PFSK-1 (cell line): ENCODE measurements around the gene GLA.

Experiments used
- FOXP2 ChIP-seq: optimal IDR thresholded peaks from 2 replicates; pipeline ENCODE3; 2011; ENCODE audit warnings: borderline replicate concordance, control low read depth, inconsistent platforms; ENCODE audit not compliant: insufficient read depth; ENCODE audit errors: extremely low read length, extremely low read depth
- POLR2AphosphoS5 ChIP-seq: IDR thresholded peaks from 2 replicates; pipeline ENCODE4 v1.6.1; 2012; ENCODE audit warnings: low read depth, mild to moderate bottlenecking, control low read depth, low read length, moderate library complexity
- REST ChIP-seq, 2 experiments: IDR thresholded peaks; 2 replicates each; pipeline versions ENCODE4 v1.6.1 to v1.8.0; 2011 to 2012; ENCODE audit warnings: low read depth in 2 of 2, low read length in 2 of 2, control low read depth in 1 of 2, inconsistent platforms in 1 of 2, mild to moderate bottlenecking in 1 of 2, moderate library complexity in 1 of 2; ENCODE audit not compliant: insufficient read depth in 1 of 2
- SIN3A ChIP-seq: IDR thresholded peaks from 2 replicates; pipeline ENCODE4 v1.6.1; 2012; ENCODE audit warnings: mild to moderate bottlenecking, low read length, moderate library complexity, borderline replicate concordance; ENCODE audit not compliant: insufficient read depth
- TAF1 ChIP-seq: IDR thresholded peaks from 2 replicates; pipeline ENCODE4 v1.6.1; 2012; ENCODE audit warnings: low read length, control low read depth, borderline replicate concordance; ENCODE audit not compliant: insufficient read depth

The GLA gene

DNA sequence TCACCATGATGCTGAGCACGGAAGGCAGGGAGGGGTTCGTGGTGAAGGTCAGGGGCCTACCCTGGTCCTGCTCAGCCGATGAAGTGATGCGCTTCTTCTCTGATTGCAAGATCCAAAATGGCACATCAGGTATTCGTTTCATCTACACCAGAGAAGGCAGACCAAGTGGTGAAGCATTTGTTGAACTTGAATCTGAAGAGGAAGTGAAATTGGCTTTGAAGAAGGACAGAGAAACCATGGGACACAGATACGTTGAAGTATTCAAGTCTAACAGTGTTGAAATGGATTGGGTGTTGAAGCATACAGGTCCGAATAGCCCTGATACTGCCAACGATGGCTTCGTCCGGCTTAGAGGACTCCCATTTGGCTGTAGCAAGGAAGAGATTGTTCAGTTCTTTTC lies 4.3 kb upstream of the GLA start:
- no peak for TF ChIP-seq POLR2AphosphoS5
- TF ChIP-seq REST (IDR thresholded peaks at IDR 0.05; ENCODE audit: insufficient read depth in 1 of 2, low read depth in 2 of 2, low read length in 2 of 2) = no peak

GRCh38 chrX:101410461-101410860 lies 2.7 kb upstream of the GLA start:
- no peak for TF ChIP-seq TAF1
- no peak for TF ChIP-seq POLR2AphosphoS5
- no peak for TF ChIP-seq REST (IDR thresholded peaks at IDR 0.05; ENCODE audit: insufficient read depth in 1 of 2, low read depth in 2 of 2, low read length in 2 of 2)
- no peak for TF ChIP-seq FOXP2
- TF ChIP-seq SIN3A = no peak

GRCh38 chrX:101409043-101409442 lies 1.3 kb upstream of the GLA start:
- no peak for TF ChIP-seq REST (IDR thresholded peaks at IDR 0.05; ENCODE audit: insufficient read depth in 1 of 2, low read depth in 2 of 2, low read length in 2 of 2)
- no peak for TF ChIP-seq POLR2AphosphoS5
- no peak for TF ChIP-seq SIN3A
- TF ChIP-seq FOXP2 = no peak
- no peak for TF ChIP-seq TAF1

DNA sequence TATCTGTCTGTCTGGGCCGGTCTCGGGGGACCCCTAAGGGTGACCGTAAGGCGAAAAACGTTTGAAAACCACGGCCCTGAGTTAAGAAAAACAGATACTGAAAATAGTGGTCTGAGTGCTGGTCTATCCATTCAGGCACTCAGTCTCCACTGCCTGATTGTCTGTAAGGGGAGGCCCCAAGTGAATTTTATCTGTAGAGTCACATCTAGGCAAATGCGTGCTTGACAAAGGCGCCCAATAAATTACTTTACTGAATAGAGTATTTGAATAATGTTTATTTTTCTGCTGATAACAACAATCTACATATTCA lies 762 bp upstream of the GLA start:
- TF ChIP-seq TAF1 = no peak
- no peak for TF ChIP-seq FOXP2
- no peak for TF ChIP-seq REST (IDR thresholded peaks at IDR 0.05; ENCODE audit: insufficient read depth in 1 of 2, low read depth in 2 of 2, low read length in 2 of 2)
- TF ChIP-seq POLR2AphosphoS5 = no peak
- TF ChIP-seq SIN3A = no peak

DNA sequence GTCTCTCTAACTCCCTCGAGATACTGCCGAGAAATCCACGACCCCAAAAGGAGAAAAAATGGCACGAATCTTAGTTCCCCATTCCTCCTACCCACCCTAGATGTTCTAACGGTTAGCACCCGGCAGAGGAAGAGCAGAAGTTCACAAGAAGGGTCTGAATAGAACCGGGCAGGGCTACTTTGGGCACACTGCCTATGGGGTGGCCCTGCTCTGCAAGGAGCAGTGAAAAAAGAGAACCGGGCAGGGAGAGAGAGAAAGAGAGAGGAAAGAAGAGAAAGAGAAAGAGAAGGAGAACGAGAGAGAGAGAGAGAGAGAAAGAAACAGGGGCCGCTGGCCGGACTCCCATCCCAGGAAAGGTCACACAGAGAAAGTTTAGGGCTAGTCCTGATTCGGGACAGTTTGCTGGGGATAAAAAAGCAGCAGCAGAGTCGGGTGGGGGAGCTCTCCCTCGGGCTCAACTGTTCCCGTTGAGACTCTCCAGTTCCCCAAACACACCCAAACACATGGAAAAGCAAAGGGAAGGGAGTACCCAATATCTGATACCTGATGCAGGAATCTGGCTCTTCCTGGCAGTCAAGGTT lies 468 bp downstream of the GLA start:
- TF ChIP-seq REST (IDR thresholded peaks at IDR 0.05; ENCODE audit: insufficient read depth in 1 of 2, low read depth in 2 of 2, low read length in 2 of 2) = no peak
